Uterus (tissue), 2 donors: Measurements from ENCODE around the gene MALAT1.

Experiments
- POLR2A ChIP-seq, 2 donors: fragments of 450-650 bp; IDR thresholded peaks; one replicate each; pipeline ENCODE4 v1.6.1; 2016; ENCODE audit warnings: antibody characterized with exemption in 2 of 2, mild to moderate bottlenecking in 1 of 2, moderate library complexity in 1 of 2
- TF ChIP-seq, protein P1 (sequence below), 4 experiments: fragments of 200-600 bp in 2 of 4; fragments of 450-650 bp in 2 of 4; sonication (generic) in 2 of 4; IDR thresholded peaks; one replicate each; pipeline ENCODE4 v1.5.1; 2016 to 2019; ENCODE audit warnings: antibody characterized with exemption in 4 of 4, mild to moderate bottlenecking in 2 of 4, moderate library complexity in 1 of 4

DNA sequence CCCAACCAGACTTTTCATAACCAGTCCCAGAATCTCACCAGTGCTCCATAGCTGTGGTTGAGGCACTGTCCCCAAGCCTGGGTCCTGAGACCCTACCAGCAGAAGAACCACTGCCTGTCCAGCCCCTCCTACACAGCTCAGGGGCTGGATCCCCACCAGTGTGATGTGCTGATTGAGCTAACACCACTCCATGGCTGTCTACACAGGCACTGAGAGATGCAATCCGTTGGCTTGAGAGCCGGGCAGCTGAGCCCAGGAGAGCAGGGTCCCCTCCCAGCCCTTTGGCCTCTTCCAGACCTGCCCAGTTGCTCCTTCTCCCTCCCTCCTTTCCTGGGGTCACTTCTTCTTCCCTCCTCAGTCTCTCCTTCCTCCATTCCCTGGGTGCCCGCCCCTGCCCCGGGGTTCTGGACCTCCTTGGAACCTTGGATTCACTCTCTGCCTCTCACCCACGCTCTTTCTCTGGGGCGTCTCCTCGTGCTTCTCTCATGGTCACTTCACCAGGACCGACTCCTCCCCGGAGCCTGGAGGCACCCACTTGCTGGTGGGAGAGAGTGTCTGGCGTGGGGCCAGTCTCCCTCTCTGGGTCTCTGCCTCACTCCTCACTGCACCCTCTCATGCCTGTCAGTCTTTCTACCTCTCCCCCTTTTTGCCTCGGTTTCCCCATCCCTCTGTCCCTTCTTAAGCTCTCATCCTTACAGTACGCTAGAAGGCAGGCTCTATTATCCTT is 25.3 kb downstream of the MALAT1 start:
- TF ChIP-seq, protein P1, sequence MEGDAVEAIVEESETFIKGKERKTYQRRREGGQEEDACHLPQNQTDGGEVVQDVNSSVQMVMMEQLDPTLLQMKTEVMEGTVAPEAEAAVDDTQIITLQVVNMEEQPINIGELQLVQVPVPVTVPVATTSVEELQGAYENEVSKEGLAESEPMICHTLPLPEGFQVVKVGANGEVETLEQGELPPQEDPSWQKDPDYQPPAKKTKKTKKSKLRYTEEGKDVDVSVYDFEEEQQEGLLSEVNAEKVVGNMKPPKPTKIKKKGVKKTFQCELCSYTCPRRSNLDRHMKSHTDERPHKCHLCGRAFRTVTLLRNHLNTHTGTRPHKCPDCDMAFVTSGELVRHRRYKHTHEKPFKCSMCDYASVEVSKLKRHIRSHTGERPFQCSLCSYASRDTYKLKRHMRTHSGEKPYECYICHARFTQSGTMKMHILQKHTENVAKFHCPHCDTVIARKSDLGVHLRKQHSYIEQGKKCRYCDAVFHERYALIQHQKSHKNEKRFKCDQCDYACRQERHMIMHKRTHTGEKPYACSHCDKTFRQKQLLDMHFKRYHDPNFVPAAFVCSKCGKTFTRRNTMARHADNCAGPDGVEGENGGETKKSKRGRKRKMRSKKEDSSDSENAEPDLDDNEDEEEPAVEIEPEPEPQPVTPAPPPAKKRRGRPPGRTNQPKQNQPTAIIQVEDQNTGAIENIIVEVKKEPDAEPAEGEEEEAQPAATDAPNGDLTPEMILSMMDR (IDR thresholded peaks at IDR 0.05) = peak in 1 of 4 experiments; percentile 5
- no peak for TF ChIP-seq POLR2A (IDR thresholded peaks at IDR 0.05)
